NCI-H446 treated with DMSO at 0.1 percent for 48 hours (cell line): ENCODE data around the gene ERI3.
A peak's percentile ranks its signal among the peaks of the same experiment; 100 is the strongest.

Experiments
- DNase-seq: peaks from one replicate; lab custom pipeline; 2025; lab: John Stamatoyannopoulos, UW

ERI3 gene

GRCh38 chr1:44235808-44236207 lies 119.2 kb downstream of the ERI3 start:
- DNase-seq = no peak

- DNase-seq = no peak
Observed at GRCh38 chr1:44233593-44233992, 121.5 kb downstream of the ERI3 start.

GRCh38 chr1:44230796-44231195 lies 124.3 kb downstream of the ERI3 start:
- DNase-seq = no peak

- DNase-seq = no peak
Observed at GRCh38 chr1:44229435-44230167, 125.5 kb downstream of the ERI3 start.

GRCh38 chr1:44228218-44228617 lies 126.8 kb downstream of the ERI3 start:
- no peak for DNase-seq

GRCh38 chr1:44227211-44227610 lies 127.8 kb downstream of the ERI3 start:
- DNase-seq = no peak

- no peak for DNase-seq
Observed at GRCh38 chr1:44225761-44226160, 129.3 kb downstream of the ERI3 start.

- DNase-seq = no peak
Observed at GRCh38 chr1:44223187-44223610, 131.9 kb downstream of the ERI3 start.

- DNase-seq = no peak
Observed at GRCh38 chr1:44222397-44223186, 132.5 kb downstream of the ERI3 start.

GRCh38 chr1:44221769-44222168 lies 133.3 kb downstream of the ERI3 start:
- DNase-seq = no peak

- DNase-seq = no peak
Observed at GRCh38 chr1:44220755-44221154, 134.3 kb downstream of the ERI3 start.

GRCh38 chr1:44220001-44220751 lies 134.9 kb downstream of the ERI3 start:
- DNase-seq = no peak

GRCh38 chr1:44219301-44219626 lies 135.8 kb downstream of the ERI3 start:
- no peak for DNase-seq

- no peak for DNase-seq
Observed at GRCh38 chr1:44218503-44219300, 136.4 kb downstream of the ERI3 start.

GRCh38 chr1:44217809-44218410 lies 137.1 kb downstream of the ERI3 start:
- DNase-seq = peak; percentile 30

- DNase-seq = peak; percentile 66
Observed at GRCh38 chr1:44213222-44214112, 141.6 kb downstream of the ERI3 start, which contains the start of gene DMAP1. TSS of gene DMAP1 (plus strand) at chr1:44213471. CDS start at chr1:44213754, 283 bp downstream.

- no peak for DNase-seq
Observed at GRCh38 chr1:44212355-44213221, 142.5 kb downstream of the ERI3 start.

GRCh38 chr1:44210595-44210994 lies 144.5 kb downstream of the ERI3 start:
- no peak for DNase-seq

GRCh38 chr1:44208226-44208625 lies 146.8 kb downstream of the ERI3 start:
- DNase-seq = no peak
